Keratinocyte (primary cell): ENCODE results near the gene EMP2.

Source experiments
- EZH2 ChIP-seq: IDR thresholded peaks from one replicate; pipeline ENCODE4 v1.6.1; 2012; ENCODE audit warnings: inconsistent platforms, mild to moderate bottlenecking, low read length, moderate library complexity
- TF ChIP-seq, protein P1 (sequence below), 3 experiments: IDR thresholded peaks in 1 of 3; conservative IDR thresholded peaks in 1 of 3; optimal IDR thresholded peaks in 1 of 3; 2 replicates in 2 of 3; 3 replicates in 1 of 3; pipeline versions ENCODE3 to v1.5.1; 2011; ENCODE audit warnings: low read length in 3 of 3, mild to moderate bottlenecking in 3 of 3, moderate library complexity in 2 of 3, control low read depth in 1 of 3, inconsistent platforms in 1 of 3; ENCODE audit not compliant: insufficient read depth in 2 of 3; ENCODE audit errors: extremely low read depth in 1 of 3

DNA sequence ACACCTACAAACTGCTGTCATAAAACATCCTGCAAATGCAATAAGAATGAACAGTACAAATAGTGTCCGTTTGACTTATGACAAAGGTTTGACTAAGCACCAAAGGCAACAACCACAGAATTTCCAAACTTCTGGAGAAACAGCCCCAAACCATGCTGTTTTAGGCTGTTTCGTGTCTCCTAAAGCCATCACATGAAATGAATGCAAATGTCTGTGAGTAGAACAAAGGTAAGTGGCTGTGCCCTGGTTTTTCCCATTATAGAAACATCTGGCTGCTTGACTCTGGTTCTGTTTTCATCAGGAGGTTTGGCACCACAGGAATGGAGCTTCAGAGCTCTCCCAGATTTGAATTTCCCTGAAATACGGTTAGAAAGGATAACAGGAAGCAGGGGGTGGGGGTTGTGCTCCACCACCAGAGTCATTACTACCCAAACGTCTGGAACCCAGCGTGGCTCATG is 4.6 kb upstream of the EMP2 start:
- TF ChIP-seq EZH2, result no peak
- TF ChIP-seq, protein P1, sequence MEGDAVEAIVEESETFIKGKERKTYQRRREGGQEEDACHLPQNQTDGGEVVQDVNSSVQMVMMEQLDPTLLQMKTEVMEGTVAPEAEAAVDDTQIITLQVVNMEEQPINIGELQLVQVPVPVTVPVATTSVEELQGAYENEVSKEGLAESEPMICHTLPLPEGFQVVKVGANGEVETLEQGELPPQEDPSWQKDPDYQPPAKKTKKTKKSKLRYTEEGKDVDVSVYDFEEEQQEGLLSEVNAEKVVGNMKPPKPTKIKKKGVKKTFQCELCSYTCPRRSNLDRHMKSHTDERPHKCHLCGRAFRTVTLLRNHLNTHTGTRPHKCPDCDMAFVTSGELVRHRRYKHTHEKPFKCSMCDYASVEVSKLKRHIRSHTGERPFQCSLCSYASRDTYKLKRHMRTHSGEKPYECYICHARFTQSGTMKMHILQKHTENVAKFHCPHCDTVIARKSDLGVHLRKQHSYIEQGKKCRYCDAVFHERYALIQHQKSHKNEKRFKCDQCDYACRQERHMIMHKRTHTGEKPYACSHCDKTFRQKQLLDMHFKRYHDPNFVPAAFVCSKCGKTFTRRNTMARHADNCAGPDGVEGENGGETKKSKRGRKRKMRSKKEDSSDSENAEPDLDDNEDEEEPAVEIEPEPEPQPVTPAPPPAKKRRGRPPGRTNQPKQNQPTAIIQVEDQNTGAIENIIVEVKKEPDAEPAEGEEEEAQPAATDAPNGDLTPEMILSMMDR (optimal IDR thresholded peaks at IDR 0.05 in 1 of 3, IDR thresholded peaks at IDR 0.05 in 1 of 3, conservative IDR thresholded peaks at IDR 0.05 in 1 of 3; ENCODE audit: extremely low read depth in 1 of 3, insufficient read depth in 2 of 3, low read length in 3 of 3), result no peak
